ENCODE measurements around the gene TXNL4B.

The TXNL4B gene

GRCh38 chr16:72122308-72122707 lies 28.9 kb upstream of the TXNL4B start:
- Histone ChIP-seq H3K27me3 (replicated peaks; ENCODE audit: control insufficient read depth, insufficient read depth, low read length) (no peaks in the 10 kb centered on the region), H3K36me3 (ENCODE audit: control insufficient read depth, insufficient read depth, low read length) (no peaks in the 10 kb centered on the region), H3K4me3 (replicated peaks; ENCODE audit: low read depth, low read length) (no peak overlapping the region)
- TF ChIP-seq, protein P1, sequence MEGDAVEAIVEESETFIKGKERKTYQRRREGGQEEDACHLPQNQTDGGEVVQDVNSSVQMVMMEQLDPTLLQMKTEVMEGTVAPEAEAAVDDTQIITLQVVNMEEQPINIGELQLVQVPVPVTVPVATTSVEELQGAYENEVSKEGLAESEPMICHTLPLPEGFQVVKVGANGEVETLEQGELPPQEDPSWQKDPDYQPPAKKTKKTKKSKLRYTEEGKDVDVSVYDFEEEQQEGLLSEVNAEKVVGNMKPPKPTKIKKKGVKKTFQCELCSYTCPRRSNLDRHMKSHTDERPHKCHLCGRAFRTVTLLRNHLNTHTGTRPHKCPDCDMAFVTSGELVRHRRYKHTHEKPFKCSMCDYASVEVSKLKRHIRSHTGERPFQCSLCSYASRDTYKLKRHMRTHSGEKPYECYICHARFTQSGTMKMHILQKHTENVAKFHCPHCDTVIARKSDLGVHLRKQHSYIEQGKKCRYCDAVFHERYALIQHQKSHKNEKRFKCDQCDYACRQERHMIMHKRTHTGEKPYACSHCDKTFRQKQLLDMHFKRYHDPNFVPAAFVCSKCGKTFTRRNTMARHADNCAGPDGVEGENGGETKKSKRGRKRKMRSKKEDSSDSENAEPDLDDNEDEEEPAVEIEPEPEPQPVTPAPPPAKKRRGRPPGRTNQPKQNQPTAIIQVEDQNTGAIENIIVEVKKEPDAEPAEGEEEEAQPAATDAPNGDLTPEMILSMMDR (IDR thresholded peaks at IDR 0.05; ENCODE audit: insufficient read depth, low read length, poor library complexity, severe bottlenecking): no peak
- no peak for DNase-seq (ENCODE audit: extremely low read depth, insufficient read length)

- H3K36me3 ChIP-seq (ENCODE audit: control insufficient read depth, insufficient read depth, low read length): no peaks in the 10 kb centered on the region
- H3K27me3 ChIP-seq (replicated peaks; ENCODE audit: control insufficient read depth, insufficient read depth, low read length): no peaks in the 10 kb centered on the region
- DNase-seq (ENCODE audit: extremely low read depth, insufficient read length): no peak
- no peak overlapping the region for H3K4me3 ChIP-seq (replicated peaks; ENCODE audit: low read depth, low read length)
- TF ChIP-seq, protein P1 (IDR thresholded peaks at IDR 0.05; ENCODE audit: insufficient read depth, low read length, poor library complexity, severe bottlenecking): no peak
Observed at GRCh38 chr16:72120026-72120425, 26.6 kb upstream of the TXNL4B start.

GRCh38 chr16:72113616-72113945 lies 20.2 kb upstream of the TXNL4B start:
- peaks cover 22% of the 10 kb centered on the region for H3K36me3 ChIP-seq (ENCODE audit: control insufficient read depth, insufficient read depth, low read length)
- DNase-seq (ENCODE audit: extremely low read depth, insufficient read length): no peak
- TF ChIP-seq, protein P1 (IDR thresholded peaks at IDR 0.05; ENCODE audit: insufficient read depth, low read length, poor library complexity, severe bottlenecking): no peak
- H3K27me3 ChIP-seq (replicated peaks; ENCODE audit: control insufficient read depth, insufficient read depth, low read length): no peaks in the 10 kb centered on the region
- H3K4me3 ChIP-seq (replicated peaks; ENCODE audit: low read depth, low read length): no peak overlapping the region

- Histone ChIP-seq H3K36me3 (ENCODE audit: control insufficient read depth, insufficient read depth, low read length) (peaks cover 27% of the 10 kb centered on the region), H3K4me3 (replicated peaks; ENCODE audit: low read depth, low read length) (no peak overlapping the region), H3K27me3 (replicated peaks; ENCODE audit: control insufficient read depth, insufficient read depth, low read length) (no peaks in the 10 kb centered on the region)
- no peak for DNase-seq (ENCODE audit: extremely low read depth, insufficient read length)
- TF ChIP-seq, protein P1 (IDR thresholded peaks at IDR 0.05; ENCODE audit: insufficient read depth, low read length, poor library complexity, severe bottlenecking): no peak
Observed at GRCh38 chr16:72112906-72113615, 19.6 kb upstream of the TXNL4B start.

DNA sequence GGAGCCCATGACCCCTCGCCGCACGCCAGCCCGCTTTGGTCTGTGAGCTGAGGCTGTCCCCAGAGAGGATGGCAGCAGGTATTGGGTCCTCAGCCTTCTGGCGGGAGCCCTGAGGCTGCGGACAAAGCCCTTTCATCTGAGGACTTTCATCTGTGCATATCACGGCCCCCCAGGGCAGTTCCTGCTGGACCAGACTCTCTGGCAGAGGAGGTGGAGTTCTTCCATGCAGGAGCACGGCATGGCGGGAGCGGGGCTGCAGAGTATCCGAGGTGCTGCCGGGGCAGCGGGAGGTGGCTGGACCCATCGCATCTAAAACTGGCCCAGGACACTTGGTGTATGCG lies 19.0 kb upstream of the TXNL4B start:
- Histone ChIP-seq H3K27me3 (replicated peaks; ENCODE audit: control insufficient read depth, insufficient read depth, low read length) (no peaks in the 10 kb centered on the region), H3K36me3 (ENCODE audit: control insufficient read depth, insufficient read depth, low read length) (peaks cover 29% of the 10 kb centered on the region), H3K4me3 (replicated peaks; ENCODE audit: low read depth, low read length) (no peak overlapping the region)
- DNase-seq (ENCODE audit: extremely low read depth, insufficient read length): no peak
- TF ChIP-seq, protein P1 (IDR thresholded peaks at IDR 0.05; ENCODE audit: insufficient read depth, low read length, poor library complexity, severe bottlenecking): no peak
